Mesenchymal stem cell (in vitro differentiated cells and primary cell): ENCODE measurements around the gene ACRBP.
A peak's percentile ranks its signal among the peaks of the same experiment; 100 is the strongest.

ENCODE experiments used
- DNase-seq: peaks from one replicate; pipeline ENCODE4 v3.0.0-alpha.2; 2013
- H2AFZ ChIP-seq: one replicate; pipeline ENCODE4 v1.6.1; 2013; ENCODE audit warnings: low read depth, mild to moderate bottlenecking, control low read depth, inconsistent platforms, low read length, moderate library complexity
- H2AK5ac ChIP-seq: 2 replicates; pipeline ENCODE4 v1.6.1; 2013; ENCODE audit warnings: low read length, moderate library complexity, mild to moderate bottlenecking, inconsistent platforms; ENCODE audit not compliant: severe bottlenecking
- H2BK120ac ChIP-seq: one replicate; pipeline ENCODE4 v1.6.1; 2013; ENCODE audit warnings: low read depth, mild to moderate bottlenecking, inconsistent platforms, low read length, moderate library complexity
- H2BK12ac ChIP-seq, 2 experiments: one replicate each; pipeline ENCODE4 v1.6.1; 2013; ENCODE audit warnings: inconsistent platforms in 2 of 2, low read length in 2 of 2, mild to moderate bottlenecking in 2 of 2, moderate library complexity in 2 of 2, control low read depth in 1 of 2
- H2BK15ac ChIP-seq: one replicate; pipeline ENCODE4 v1.6.1; 2013; ENCODE audit warnings: mild to moderate bottlenecking, low read depth, inconsistent platforms; ENCODE audit not compliant: poor library complexity, severe bottlenecking
- H2BK5ac ChIP-seq: 2 replicates; pipeline ENCODE4 v1.6.1; 2013; ENCODE audit warnings: low read depth, mild to moderate bottlenecking, low read length, control low read depth, inconsistent platforms; ENCODE audit not compliant: poor library complexity, severe bottlenecking
- H3K14ac ChIP-seq, 2 experiments: one replicate each; pipeline ENCODE4 v1.6.1; 2013; ENCODE audit warnings: inconsistent platforms in 2 of 2, low read length in 2 of 2, control low read depth in 1 of 2, mild to moderate bottlenecking in 1 of 2, moderate library complexity in 1 of 2
- H3K18ac ChIP-seq, 2 experiments: one replicate each; pipeline ENCODE4 v1.6.1; 2013; ENCODE audit warnings: inconsistent platforms in 2 of 2, low read length in 2 of 2, control low read depth in 1 of 2, low read depth in 1 of 2, mild to moderate bottlenecking in 1 of 2
- H3K23ac ChIP-seq, 2 experiments: one replicate each; pipeline ENCODE4 v1.6.1; 2013; ENCODE audit warnings: inconsistent platforms in 2 of 2, low read length in 2 of 2, mild to moderate bottlenecking in 2 of 2, moderate library complexity in 2 of 2, control low read depth in 1 of 2
- H3K27ac ChIP-seq: 2 replicates; pipeline ENCODE4 v1.5.1; 2013; ENCODE audit warnings: mild to moderate bottlenecking, moderate library complexity, low read length, control low read depth, inconsistent platforms; ENCODE audit not compliant: poor library complexity, severe bottlenecking
- H3K27me3 ChIP-seq, 2 experiments: 2 replicates each; pipeline versions ENCODE4 v1.6.1 to v1.7.0; 2013; ENCODE audit warnings: low read length in 2 of 2, mild to moderate bottlenecking in 2 of 2, moderate library complexity in 2 of 2, control low read depth in 1 of 2, inconsistent platforms in 1 of 2; ENCODE audit not compliant: control insufficient read depth in 1 of 2, insufficient read depth in 1 of 2
- H3K36me3 ChIP-seq, 2 experiments: 2 replicates each; pipeline versions ENCODE4 v1.6.1 to v1.7.0; 2013; ENCODE audit warnings: low read length in 2 of 2, control low read depth in 1 of 2, inconsistent platforms in 1 of 2, low read depth in 1 of 2, mild to moderate bottlenecking in 1 of 2; ENCODE audit not compliant: insufficient read depth in 2 of 2, control insufficient read depth in 1 of 2
- H3K4ac ChIP-seq, 2 experiments: one replicate each; pipeline ENCODE4 v1.6.1; 2013; ENCODE audit warnings: inconsistent platforms in 2 of 2, low read length in 2 of 2, mild to moderate bottlenecking in 2 of 2, moderate library complexity in 2 of 2, control low read depth in 1 of 2, low read depth in 1 of 2
- H3K4me1 ChIP-seq: 2 replicates; pipeline ENCODE4 v1.6.1; 2013; ENCODE audit warnings: low read depth, low read length, control low read depth; ENCODE audit not compliant: control insufficient read depth, insufficient read depth
- H3K4me2 ChIP-seq: 2 replicates; pipeline ENCODE4 v1.6.1; 2013; ENCODE audit warnings: low read length, mild to moderate bottlenecking, inconsistent platforms; ENCODE audit not compliant: poor library complexity, severe bottlenecking
- H3K4me3 ChIP-seq, 2 experiments: 2 replicates each; pipeline versions ENCODE4 v1.5.1 to v1.7.0; 2013; ENCODE audit warnings: low read length in 2 of 2, mild to moderate bottlenecking in 2 of 2, control low read depth in 1 of 2, low read depth in 1 of 2; ENCODE audit not compliant: insufficient read depth in 1 of 2
- H3K79me1 ChIP-seq: replicated peaks from 2 replicates; pipeline ENCODE4 v1.6.1; 2013; ENCODE audit warnings: mild to moderate bottlenecking, control low read depth, low read length, inconsistent platforms; ENCODE audit not compliant: poor library complexity, severe bottlenecking
- H3K9ac ChIP-seq: 2 replicates; pipeline ENCODE4 v1.7.0; 2013; ENCODE audit warnings: mild to moderate bottlenecking, low read length, moderate library complexity
- H3K9me3 ChIP-seq: 2 replicates; pipeline ENCODE4 v1.7.0; 2013; ENCODE audit warnings: mild to moderate bottlenecking, low read length; ENCODE audit not compliant: control insufficient read depth
- H4K8ac ChIP-seq: one replicate; pipeline ENCODE4 v1.6.1; 2013; ENCODE audit warnings: inconsistent platforms, mild to moderate bottlenecking, low read length, moderate library complexity
- H4K91ac ChIP-seq: one replicate; pipeline ENCODE4 v1.6.1; 2013; ENCODE audit warnings: mild to moderate bottlenecking, low read length, inconsistent platforms
- WGBS: methylation state at CpG from one replicate; pipeline ENCODE4 v1.1.7; 2013; ENCODE audit warnings: mixed read lengths; 5-methylcytosine and 5-hydroxymethylcytosine counted together

Gene ACRBP

DNA sequence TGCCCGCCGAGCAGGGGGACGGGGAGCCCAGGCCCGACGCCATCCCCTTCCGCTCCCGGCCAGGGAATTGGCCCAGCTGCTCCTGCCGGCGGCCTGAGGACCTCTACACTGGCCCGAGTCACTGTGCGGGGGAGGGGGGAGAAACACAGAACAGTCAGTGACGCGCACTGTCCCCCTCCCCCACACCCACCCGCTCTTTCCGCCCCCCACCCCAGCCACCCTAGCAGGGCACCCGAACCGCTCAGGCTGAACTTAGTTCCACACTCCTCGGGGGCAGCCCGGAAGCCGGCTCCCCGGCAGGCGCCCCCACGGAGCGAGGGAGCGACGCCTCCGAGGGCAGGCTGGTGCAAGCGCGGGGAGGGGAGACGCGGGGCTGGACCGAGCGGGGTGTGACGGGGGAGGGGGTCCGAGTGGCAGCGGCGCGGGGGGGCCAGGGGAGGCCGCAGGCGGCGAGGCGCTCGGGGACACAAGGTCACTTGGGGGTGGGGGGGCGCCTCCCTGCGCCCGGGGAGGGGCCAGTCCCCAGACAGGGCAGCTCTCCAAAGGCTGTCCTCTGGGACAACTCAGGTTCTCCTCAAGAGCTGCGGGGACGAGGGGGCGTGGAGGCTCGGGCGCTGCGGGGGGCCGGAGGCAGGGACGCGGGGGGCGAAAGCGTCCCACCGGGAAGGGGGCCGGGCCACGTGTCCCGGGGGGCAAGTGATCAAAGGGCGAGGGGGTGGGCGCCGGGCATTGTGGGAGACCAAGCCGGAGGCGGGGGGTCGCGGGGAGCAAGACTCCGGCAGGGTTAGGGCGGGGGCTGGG, 40.7 kb downstream of the ACRBP start:
- H2BK15ac ChIP-seq: peak overlapping the region; percentile 80
- peak overlapping the region; percentile 92 for H3K4me2 ChIP-seq
- peak overlapping the region in 1 of 2 experiments; percentile 69 for H2BK12ac ChIP-seq
- peak overlapping the region; percentile 59 to 94 for H3K4ac ChIP-seq
- peaks cover 17% of the 10 kb centered on the region for H3K4me1 ChIP-seq
- no peaks in the 10 kb centered on the region for H3K27me3 ChIP-seq
- H3K18ac ChIP-seq: peak overlapping the region; percentile 67 to 98
- peak overlapping the region; percentile 44 for H2AFZ ChIP-seq
- WGBS: 2% methylated on average over 33 of the region's 70 CpGs
- H3K27ac ChIP-seq: peak overlapping the region; percentile 17
- H2BK120ac ChIP-seq: peak overlapping the region; percentile 65
- no peaks in the 10 kb centered on the region for H3K9me3 ChIP-seq
- no peak overlapping the region for H2AK5ac ChIP-seq
- peak overlapping the region; percentile 28 for H4K8ac ChIP-seq
- peak overlapping the region in 1 of 2 experiments; percentile 97 for H3K23ac ChIP-seq
- H3K9ac ChIP-seq: peak overlapping the region; percentile 88
- H3K14ac ChIP-seq: peak overlapping the region; percentile 21 to 99
- peaks cover 5% of the 10 kb centered on the region for H3K79me1 ChIP-seq
- peak overlapping the region; percentile 8 for H2BK5ac ChIP-seq
- peak overlapping the region; percentile 88 to 95 for H3K4me3 ChIP-seq
- peak overlapping the region; percentile 28 for H4K91ac ChIP-seq
- peak; percentile 62 for DNase-seq
- peaks cover 20 to 26% of the 10 kb centered on the region in 2 experiments for H3K36me3 ChIP-seq

DNA sequence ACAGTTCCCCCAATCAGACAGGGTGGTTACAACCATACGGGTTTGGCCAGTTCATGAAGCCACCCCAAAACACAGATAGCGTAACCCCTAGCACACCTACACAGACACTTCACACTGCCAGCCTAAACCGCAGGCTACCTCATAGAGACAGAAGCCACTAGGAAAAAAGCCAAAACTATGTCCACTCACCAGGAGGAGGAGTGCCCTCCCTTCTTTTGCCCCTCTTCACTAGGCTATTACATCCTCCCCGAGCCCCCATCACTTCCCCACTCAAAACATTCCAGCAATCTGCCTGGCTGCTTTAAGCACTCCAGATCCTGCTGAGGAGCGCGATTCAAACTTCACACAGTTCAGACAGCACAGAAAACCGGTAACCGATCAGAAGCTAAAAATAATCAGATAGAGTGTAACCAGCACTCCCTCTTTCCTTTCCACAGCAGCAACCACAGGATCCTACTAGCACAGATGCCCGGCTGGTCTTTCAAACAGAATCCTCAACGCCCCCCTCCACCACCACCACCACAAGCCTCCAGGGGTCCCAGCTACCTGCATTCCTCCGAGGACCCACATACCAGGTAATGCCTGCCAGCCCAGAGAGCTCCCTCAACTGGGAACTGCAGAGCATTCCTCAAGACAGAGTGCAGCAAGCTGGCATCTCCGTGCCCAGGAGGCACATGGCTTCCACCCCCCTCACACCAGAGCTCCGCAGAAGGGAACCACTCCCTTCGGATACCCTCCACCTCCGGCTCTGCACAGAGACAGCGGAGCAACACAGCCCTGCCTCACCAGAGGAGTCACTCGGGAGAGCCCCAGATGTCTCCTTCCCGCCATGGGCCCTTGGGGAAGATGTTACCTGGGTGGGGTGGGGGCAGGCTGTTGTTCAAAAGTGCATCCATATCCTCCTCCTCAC, 41.6 kb downstream of the ACRBP start:
- peaks cover 17% of the 10 kb centered on the region for H3K4me1 ChIP-seq
- H3K27me3 ChIP-seq: no peaks in the 10 kb centered on the region
- H3K9ac ChIP-seq: peak overlapping the region; percentile 88
- H4K8ac ChIP-seq: peak overlapping the region; percentile 54
- peaks cover 28 to 34% of the 10 kb centered on the region in 2 experiments for H3K36me3 ChIP-seq
- peak overlapping the region; percentile 19 to 75 for H3K18ac ChIP-seq
- H2BK15ac ChIP-seq: no peak overlapping the region
- peak overlapping the region; percentile 28 for H4K91ac ChIP-seq
- peak overlapping the region; percentile 22 for H3K27ac ChIP-seq
- H3K4me2 ChIP-seq: peak overlapping the region; percentile 92
- H2BK120ac ChIP-seq: peak overlapping the region; percentile 65
- H3K79me1 ChIP-seq: peaks cover 10% of the 10 kb centered on the region
- H2BK5ac ChIP-seq: no peak overlapping the region
- H3K4ac ChIP-seq: peak overlapping the region; percentile 59 to 62
- H2AFZ ChIP-seq: peak overlapping the region; percentile 44
- peak overlapping the region; percentile 21 to 99 for H3K14ac ChIP-seq
- H2BK12ac ChIP-seq: peak overlapping the region in 1 of 2 experiments; percentile 58
- WGBS: 12% methylated on average over 14 of the region's 18 CpGs
- H3K9me3 ChIP-seq: no peaks in the 10 kb centered on the region
- H2AK5ac ChIP-seq: no peak overlapping the region
- H3K23ac ChIP-seq: peak overlapping the region in 1 of 2 experiments; percentile 68
- H3K4me3 ChIP-seq: peak overlapping the region; percentile 88 to 95
- peak; percentile 31 for DNase-seq

GRCh38 chr12:6604259-6605029, 42.8 kb downstream of the ACRBP start:
- H4K91ac ChIP-seq: no peak overlapping the region
- 91% methylated on average over 6 of the region's 6 CpGs for WGBS
- no peaks in the 10 kb centered on the region for H3K27me3 ChIP-seq
- peak overlapping the region in 1 of 2 experiments; percentile 95 for H3K4me3 ChIP-seq
- H3K9ac ChIP-seq: peak overlapping the region; percentile 88
- no peak overlapping the region for H3K27ac ChIP-seq
- H2AFZ ChIP-seq: no peak overlapping the region
- no peak overlapping the region for H3K18ac ChIP-seq
- no peak overlapping the region for H2BK120ac ChIP-seq
- H3K36me3 ChIP-seq: peaks cover 40 to 47% of the 10 kb centered on the region in 2 experiments
- peak overlapping the region in 1 of 2 experiments; percentile 45 for H2BK12ac ChIP-seq
- peak overlapping the region in 1 of 2 experiments; percentile 55 for H3K14ac ChIP-seq
- no peak overlapping the region for H4K8ac ChIP-seq
- H3K4ac ChIP-seq: no peak overlapping the region
- H3K9me3 ChIP-seq: no peaks in the 10 kb centered on the region
- no peak overlapping the region for H2BK15ac ChIP-seq
- peak overlapping the region; percentile 92 for H3K4me2 ChIP-seq
- H3K23ac ChIP-seq: no peak overlapping the region
- peaks cover 17% of the 10 kb centered on the region for H3K4me1 ChIP-seq
- H2AK5ac ChIP-seq: no peak overlapping the region
- DNase-seq: no peak
- H2BK5ac ChIP-seq: no peak overlapping the region
- peaks cover 21% of the 10 kb centered on the region for H3K79me1 ChIP-seq
